ENCODE measurements around the gene ETHE1. TPM values are rescaled to one million over a fixed set of nuclear protein-coding genes. Genes with fewer than 3 reads are reported as not detected.

ETHE1 gene
- total and polyA plus RNA-seq, 4 donors: 30.4 to 45.1 (median 34.5) TPM

DNA sequence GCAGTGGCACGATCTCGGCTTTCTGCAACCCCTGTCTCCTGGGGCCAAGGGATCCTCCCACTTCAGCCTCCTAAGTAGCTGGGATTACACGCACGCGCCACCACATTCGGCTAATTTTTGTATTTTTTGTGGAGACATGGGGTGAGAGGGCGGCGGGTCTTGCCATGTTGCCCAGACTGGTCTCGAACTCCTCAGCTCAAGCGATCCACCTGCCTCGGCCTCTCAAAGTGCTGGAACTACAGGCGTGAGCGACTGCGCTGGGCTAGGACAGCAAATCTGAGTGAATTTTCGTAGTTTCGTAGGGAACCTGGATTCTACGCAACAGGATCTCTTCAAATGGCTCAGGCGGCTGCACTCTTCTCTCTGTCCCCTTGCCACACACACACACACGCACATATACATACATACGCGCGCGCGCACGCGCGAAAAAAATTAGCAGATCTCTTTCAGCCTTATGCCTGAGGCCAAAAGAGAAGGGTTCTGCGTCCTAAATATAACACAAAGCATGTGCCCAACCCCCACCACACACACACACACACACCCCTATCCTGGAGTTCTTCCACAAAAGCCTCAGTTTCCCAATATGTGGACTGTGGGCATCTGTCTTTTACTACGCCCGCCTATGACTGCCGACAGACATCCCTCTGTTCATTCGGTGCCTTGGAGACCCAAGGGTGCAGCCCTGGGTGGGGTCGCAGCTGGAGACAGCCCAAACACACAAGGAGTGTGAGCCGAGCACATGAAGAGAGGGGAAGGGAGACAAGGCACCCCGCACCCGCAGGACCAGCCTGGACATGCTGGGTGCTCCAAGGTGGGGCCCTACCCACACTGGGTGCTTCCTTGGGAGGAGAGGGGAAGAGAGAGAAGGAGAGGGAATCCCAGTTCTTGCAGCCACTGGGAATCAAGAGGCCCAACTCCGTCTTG lies 49.2 kb upstream of the ETHE1 start:
- no peak for DNase-seq (ENCODE audit: low spot score)
- H3K36me3 ChIP-seq (ENCODE audit: control insufficient read depth in 4 of 4, insufficient read depth in 3 of 4, low read depth in 1 of 4, low read length in 3 of 4): no peaks in the 10 kb centered on the region
- peaks cover 2 to 19% (median 13%) of the 10 kb centered on the region in 4 donors for H3K4me1 ChIP-seq (ENCODE audit: control insufficient read depth in 4 of 4, insufficient read depth in 4 of 4, low read length in 3 of 4)
- no peaks in the 10 kb centered on the region for H3K27me3 ChIP-seq (ENCODE audit: control insufficient read depth in 4 of 4, insufficient read depth in 4 of 4, low read length in 3 of 4)
- peak overlapping the region; percentile 5 to 38 (median 14) for H3K4me3 ChIP-seq (ENCODE audit: low read depth in 1 of 3, low read length in 3 of 3)
- TF ChIP-seq EGR1 (IDR thresholded peaks at IDR 0.05; ENCODE audit: low read depth in 2 of 2) (no peak), FOXA2 (IDR thresholded peaks at IDR 0.05) (no peak), JUND (IDR thresholded peaks at IDR 0.05) (no peak), YY1 (IDR thresholded peaks at IDR 0.05) (no peak), RXRA (IDR thresholded peaks at IDR 0.05) (no peak), FOXA1 (IDR thresholded peaks at IDR 0.05) (no peak), NR2F2 (IDR thresholded peaks at IDR 0.05) (no peak), HNF4G (IDR thresholded peaks at IDR 0.05) (no peak), GABPA (IDR thresholded peaks at IDR 0.05 in 1 of 2, conservative IDR thresholded peaks at IDR 0.05 in 1 of 2) (no peak), RAD21 (IDR thresholded peaks at IDR 0.05) (no peak)
- TF ChIP-seq, protein P1, sequence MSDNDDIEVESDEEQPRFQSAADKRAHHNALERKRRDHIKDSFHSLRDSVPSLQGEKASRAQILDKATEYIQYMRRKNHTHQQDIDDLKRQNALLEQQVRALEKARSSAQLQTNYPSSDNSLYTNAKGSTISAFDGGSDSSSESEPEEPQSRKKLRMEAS (IDR thresholded peaks at IDR 0.05): no peak
- TF ChIP-seq, protein P2, sequence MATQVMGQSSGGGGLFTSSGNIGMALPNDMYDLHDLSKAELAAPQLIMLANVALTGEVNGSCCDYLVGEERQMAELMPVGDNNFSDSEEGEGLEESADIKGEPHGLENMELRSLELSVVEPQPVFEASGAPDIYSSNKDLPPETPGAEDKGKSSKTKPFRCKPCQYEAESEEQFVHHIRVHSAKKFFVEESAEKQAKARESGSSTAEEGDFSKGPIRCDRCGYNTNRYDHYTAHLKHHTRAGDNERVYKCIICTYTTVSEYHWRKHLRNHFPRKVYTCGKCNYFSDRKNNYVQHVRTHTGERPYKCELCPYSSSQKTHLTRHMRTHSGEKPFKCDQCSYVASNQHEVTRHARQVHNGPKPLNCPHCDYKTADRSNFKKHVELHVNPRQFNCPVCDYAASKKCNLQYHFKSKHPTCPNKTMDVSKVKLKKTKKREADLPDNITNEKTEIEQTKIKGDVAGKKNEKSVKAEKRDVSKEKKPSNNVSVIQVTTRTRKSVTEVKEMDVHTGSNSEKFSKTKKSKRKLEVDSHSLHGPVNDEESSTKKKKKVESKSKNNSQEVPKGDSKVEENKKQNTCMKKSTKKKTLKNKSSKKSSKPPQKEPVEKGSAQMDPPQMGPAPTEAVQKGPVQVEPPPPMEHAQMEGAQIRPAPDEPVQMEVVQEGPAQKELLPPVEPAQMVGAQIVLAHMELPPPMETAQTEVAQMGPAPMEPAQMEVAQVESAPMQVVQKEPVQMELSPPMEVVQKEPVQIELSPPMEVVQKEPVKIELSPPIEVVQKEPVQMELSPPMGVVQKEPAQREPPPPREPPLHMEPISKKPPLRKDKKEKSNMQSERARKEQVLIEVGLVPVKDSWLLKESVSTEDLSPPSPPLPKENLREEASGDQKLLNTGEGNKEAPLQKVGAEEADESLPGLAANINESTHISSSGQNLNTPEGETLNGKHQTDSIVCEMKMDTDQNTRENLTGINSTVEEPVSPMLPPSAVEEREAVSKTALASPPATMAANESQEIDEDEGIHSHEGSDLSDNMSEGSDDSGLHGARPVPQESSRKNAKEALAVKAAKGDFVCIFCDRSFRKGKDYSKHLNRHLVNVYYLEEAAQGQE (IDR thresholded peaks at IDR 0.05): no peak
- TF ChIP-seq, protein P3, sequence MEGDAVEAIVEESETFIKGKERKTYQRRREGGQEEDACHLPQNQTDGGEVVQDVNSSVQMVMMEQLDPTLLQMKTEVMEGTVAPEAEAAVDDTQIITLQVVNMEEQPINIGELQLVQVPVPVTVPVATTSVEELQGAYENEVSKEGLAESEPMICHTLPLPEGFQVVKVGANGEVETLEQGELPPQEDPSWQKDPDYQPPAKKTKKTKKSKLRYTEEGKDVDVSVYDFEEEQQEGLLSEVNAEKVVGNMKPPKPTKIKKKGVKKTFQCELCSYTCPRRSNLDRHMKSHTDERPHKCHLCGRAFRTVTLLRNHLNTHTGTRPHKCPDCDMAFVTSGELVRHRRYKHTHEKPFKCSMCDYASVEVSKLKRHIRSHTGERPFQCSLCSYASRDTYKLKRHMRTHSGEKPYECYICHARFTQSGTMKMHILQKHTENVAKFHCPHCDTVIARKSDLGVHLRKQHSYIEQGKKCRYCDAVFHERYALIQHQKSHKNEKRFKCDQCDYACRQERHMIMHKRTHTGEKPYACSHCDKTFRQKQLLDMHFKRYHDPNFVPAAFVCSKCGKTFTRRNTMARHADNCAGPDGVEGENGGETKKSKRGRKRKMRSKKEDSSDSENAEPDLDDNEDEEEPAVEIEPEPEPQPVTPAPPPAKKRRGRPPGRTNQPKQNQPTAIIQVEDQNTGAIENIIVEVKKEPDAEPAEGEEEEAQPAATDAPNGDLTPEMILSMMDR (IDR thresholded peaks at IDR 0.05; ENCODE audit: low read depth, low read length, missing input control): no peak
- TF ChIP-seq, protein P4, sequence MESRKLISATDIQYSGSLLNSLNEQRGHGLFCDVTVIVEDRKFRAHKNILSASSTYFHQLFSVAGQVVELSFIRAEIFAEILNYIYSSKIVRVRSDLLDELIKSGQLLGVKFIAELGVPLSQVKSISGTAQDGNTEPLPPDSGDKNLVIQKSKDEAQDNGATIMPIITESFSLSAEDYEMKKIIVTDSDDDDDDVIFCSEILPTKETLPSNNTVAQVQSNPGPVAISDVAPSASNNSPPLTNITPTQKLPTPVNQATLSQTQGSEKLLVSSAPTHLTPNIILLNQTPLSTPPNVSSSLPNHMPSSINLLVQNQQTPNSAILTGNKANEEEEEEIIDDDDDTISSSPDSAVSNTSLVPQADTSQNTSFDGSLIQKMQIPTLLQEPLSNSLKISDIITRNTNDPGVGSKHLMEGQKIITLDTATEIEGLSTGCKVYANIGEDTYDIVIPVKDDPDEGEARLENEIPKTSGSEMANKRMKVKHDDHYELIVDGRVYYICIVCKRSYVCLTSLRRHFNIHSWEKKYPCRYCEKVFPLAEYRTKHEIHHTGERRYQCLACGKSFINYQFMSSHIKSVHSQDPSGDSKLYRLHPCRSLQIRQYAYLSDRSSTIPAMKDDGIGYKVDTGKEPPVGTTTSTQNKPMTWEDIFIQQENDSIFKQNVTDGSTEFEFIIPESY (IDR thresholded peaks at IDR 0.05): no peak
- WGBS: 78% methylated on average over 37 of the region's 37 CpGs
- H3K9me3 ChIP-seq (ENCODE audit: control insufficient read depth in 4 of 4, low read length in 3 of 4): no peaks in the 10 kb centered on the region
- H3K27ac ChIP-seq (ENCODE audit: low read depth in 1 of 2, low read length in 2 of 2): peak overlapping the region in 1 of 2 donors; percentile 43
- no peak overlapping the region for H3K9ac ChIP-seq (ENCODE audit: low read depth in 1 of 2, low read length in 2 of 2)

Data from liver (tissue), 9 donors.